CD4-positive, alpha-beta T cell treated with Interleukin-6 for 4 hours (primary cell): ENCODE measurements around the gene APOBEC3A.
"Not testable (repeated sequence)": the region's sequence is repeated elsewhere in the genome, so short reads cannot be mapped to it uniquely, and the experiment has no call there.

Experiments
- DNase-seq: peaks from one replicate; pipeline ENCODE4 v3.0.0-alpha.2; 2020; ENCODE audit warnings: mixed read lengths

Gene APOBEC3A

GRCh38 chr22:38981992-38982927, 24.9 kb downstream of the APOBEC3A start, which contains the start of gene APOBEC3B:
Gene APOBEC3B, plus strand, starts transcription at chr22:38982347. Its CDS starts 107 bp downstream, at chr22:38982454.
- peak; percentile 59 for DNase-seq

- no peak for DNase-seq
Observed at GRCh38 chr22:38984224-38984623, 26.8 kb downstream of the APOBEC3A start.

- peak; percentile 73 for DNase-seq
Observed at GRCh38 chr22:38984784-38985757, 27.7 kb downstream of the APOBEC3A start.

- no peak for DNase-seq
Observed at GRCh38 chr22:38986629-38987028, 29.2 kb downstream of the APOBEC3A start.

DNA sequence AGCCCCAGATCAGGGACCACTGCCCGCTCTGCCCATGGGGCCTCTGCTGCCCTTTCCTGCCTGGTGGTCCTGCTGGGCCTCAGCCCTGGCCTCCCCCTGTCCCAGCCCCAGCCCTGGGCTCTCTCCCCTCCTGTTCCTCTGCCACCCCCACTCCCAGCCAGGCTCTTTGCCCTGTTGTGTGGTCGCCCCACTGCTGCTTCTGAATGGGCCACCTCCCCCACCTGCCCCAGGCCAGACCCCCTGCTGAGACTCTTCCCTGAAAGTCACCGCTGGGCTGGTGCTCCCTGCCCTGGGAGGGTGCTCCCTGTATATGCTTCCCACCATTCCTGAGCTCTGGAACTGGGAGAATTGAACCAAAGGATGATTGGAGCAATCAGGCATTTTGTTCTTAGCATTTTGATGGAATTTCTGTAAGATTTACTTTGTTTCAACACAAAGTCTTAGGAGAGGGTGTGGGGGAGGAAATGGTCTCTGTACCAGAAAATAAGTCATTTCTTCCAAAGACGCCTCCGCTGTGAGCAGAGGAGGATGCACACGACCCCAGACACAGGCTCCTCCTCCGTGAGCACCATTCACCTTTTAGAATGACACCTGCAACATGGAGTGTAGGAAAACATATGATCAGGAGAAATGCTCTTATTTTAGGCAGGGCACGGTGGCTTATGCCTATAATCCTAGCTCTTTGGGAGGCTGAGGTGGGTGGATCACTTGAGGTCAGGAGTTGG, 29.9 kb downstream of the APOBEC3A start:
- DNase-seq, result no peak

DNA sequence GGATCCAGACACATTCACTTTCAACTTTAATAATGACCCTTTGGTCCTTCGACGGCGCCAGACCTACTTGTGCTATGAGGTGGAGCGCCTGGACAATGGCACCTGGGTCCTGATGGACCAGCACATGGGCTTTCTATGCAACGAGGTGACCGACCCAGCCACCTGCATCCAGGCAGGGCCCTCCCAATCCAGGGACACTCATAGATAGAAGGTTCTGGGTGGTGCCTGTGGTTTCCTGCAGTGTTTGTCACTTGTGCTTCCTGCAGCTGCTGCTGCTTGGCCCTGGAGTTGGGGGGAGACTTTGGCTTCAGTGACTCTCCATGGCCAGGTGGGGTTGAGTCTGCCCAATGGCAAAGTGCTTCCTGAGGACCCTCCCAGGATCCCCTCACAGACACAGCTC, 32.1 kb downstream of the APOBEC3A start:
- DNase-seq, result peak; percentile 39

DNA sequence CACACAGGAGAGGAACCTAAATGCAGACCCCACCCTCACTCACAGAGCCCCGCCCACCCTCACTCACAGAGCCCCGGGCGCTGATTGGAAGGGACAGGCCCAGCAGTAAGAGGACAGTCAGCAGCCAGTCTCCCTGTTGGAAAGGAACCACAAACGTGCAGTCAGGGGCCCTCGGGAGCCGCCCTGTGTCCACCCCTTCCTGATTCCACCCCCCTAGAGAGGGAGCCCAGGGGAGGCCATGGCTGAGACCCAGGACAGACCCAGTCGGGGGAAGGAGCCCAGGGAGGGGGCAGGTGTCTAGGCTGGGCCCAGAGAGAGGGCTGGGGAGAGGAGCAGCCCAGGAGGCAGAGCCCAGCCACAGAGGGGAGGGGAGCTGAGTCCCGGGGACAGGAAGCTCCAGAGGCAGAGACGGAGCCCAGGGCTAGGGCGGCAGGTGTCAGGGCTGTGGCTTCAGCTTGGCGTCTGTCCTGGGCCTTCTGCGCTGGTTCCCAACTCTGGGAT, 35.5 kb downstream of the APOBEC3A start:
- DNase-seq, result not testable (repeated sequence)

- no peak for DNase-seq
Observed at GRCh38 chr22:38996105-38996504, 38.7 kb downstream of the APOBEC3A start.

GRCh38 chr22:38997518-38997917, 40.1 kb downstream of the APOBEC3A start:
- no peak for DNase-seq

DNA sequence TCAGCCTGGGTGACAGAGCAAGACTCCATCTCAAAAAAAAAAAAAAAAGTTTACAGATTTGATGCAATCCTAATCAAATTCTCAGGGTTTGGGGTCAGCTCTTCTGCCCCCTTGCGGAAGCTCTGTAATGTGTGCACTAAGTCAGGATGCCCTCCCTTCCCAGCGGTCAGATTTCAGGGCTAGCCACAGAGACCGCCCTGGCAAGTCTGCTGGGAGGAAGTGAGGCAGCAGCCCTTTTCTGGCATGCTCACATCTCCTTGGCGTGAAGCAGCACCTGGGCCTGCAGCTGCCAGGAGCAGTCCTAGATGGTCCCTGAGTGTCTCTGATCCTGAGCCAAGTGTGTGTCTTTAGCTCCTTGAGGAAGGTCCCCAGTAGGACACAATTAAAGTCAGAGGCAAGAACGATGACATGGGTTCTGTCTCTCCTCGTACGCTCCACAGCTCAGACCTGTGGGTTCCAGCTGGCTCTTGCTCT, 45.8 kb downstream of the APOBEC3A start:
- DNase-seq, result peak; percentile 81

DNA sequence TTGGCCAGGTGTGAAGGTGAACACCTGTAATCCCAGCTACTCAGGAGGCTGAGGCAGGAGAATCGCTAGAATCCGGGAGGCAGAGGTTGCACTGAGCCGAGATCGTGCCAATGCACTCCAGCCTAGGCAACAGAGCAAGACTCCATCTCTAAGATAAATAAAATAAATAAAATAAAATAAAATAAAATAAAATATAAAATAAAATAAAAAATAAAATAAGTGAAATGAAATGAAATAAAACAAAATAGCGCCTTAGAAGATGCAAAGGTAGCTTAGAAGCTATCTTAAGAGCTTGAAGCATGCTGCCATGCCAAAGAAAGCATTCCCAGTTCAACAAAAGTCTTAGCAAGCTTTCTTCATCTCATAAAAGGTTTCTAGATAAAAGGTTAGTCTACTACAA, 49.8 kb downstream of the APOBEC3A start:
- DNase-seq, result no peak

- not testable (repeated sequence) for DNase-seq
Observed at GRCh38 chr22:39008271-39008850, 51.0 kb downstream of the APOBEC3A start.

GRCh38 chr22:39010946-39011345, 53.5 kb downstream of the APOBEC3A start:
- DNase-seq, result no peak
